ENCODE measurements around the gene ZNF511. TPM values are rescaled to one million over a fixed set of nuclear protein-coding genes. Genes with fewer than 3 reads are reported as not detected.
A peak's percentile ranks its signal among the peaks of the same experiment; 100 is the strongest.

Gene ZNF511
- total RNA-seq, 1 donor from 2014 or later, result 76.3 TPM

DNA sequence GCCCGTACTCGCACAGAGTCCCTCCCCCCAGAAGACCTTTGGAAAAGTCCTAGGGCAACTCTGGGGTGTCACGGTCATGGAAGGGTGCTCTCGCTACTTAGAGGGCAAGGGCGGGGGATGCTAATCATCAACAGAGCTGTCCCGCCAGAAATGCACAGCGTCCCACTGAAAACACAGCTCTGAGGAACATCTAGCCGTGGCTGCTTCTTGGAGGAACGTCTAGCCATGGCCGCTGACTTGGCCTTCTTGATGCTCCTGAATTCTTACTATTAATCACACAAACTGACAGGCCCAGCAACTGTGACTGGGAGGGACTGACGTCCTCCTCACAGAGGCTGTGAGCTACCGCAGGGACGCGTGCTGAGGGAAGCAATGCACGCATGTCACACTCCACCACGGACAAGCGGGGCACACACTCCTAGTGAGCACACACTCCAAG is 1.8 kb upstream of the ZNF511 start:
- Mint-ChIP-seq H3K4me3 (peak overlapping the region; percentile 97), H3K27ac (peak overlapping the region; percentile 99), H3K9me3 (no peaks in the 10 kb centered on the region), H3K4me1 (ENCODE audit: low read depth) (peaks cover 17% of the 10 kb centered on the region), H3K36me3 (ENCODE audit: low read depth) (peaks cover 12% of the 10 kb centered on the region), H3K27me3 (ENCODE audit: insufficient read depth) (no peaks in the 10 kb centered on the region)
- intact Hi-C loops (cut with micrococcal nuclease), result loop anchor here (1.0 kb wide), 2 partner anchors 22 to 31 kb away; partner anchors contain the start of gene ADAM8
- no peak for DNase-seq (ENCODE audit: low spot score)

DNA sequence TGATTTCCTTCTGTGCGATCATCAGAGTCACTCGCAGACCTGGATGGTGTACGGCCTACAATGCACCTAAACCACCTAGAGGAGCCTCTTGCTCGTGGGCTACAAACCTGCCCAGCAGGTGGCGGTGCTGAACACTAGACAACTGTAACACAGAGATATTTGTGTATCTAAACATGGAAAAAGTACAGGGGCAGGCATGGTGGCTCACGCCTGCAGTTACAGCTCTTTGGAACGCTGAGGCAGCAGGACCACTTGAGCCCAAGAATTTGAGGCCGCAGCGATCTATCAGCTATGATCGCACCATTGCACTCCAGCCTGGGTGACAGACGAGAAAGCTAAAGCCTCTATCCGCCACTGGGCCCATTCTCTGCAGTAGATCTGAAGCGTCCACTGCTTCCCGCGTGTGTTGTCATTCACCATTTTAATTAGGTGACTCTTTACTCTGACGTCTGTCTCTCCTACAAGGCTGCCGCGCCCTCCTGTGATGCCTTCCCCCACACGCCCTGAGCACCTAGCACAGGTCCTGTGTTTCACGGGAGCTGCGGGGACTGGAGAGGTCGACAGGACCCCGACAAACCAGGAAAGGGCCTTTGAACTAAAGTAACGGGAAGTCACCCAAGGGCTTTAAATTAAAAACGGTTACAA is 816 bp upstream of the ZNF511 start:
- Mint-ChIP-seq H3K27me3 (ENCODE audit: insufficient read depth) (no peaks in the 10 kb centered on the region), H3K9me3 (no peaks in the 10 kb centered on the region), H3K4me3 (peak overlapping the region; percentile 97), H3K36me3 (ENCODE audit: low read depth) (peaks cover 11% of the 10 kb centered on the region), H3K4me1 (ENCODE audit: low read depth) (peaks cover 17% of the 10 kb centered on the region), H3K27ac (peak overlapping the region; percentile 99)
- DNase-seq (ENCODE audit: low spot score), result peak; percentile 78
- intact Hi-C loops (cut with micrococcal nuclease), result loop anchor here (1.0 to 2.0 kb wide), 3 partner anchors 17 to 32 kb away; partner anchors contain the start of gene ADAM8

DNA sequence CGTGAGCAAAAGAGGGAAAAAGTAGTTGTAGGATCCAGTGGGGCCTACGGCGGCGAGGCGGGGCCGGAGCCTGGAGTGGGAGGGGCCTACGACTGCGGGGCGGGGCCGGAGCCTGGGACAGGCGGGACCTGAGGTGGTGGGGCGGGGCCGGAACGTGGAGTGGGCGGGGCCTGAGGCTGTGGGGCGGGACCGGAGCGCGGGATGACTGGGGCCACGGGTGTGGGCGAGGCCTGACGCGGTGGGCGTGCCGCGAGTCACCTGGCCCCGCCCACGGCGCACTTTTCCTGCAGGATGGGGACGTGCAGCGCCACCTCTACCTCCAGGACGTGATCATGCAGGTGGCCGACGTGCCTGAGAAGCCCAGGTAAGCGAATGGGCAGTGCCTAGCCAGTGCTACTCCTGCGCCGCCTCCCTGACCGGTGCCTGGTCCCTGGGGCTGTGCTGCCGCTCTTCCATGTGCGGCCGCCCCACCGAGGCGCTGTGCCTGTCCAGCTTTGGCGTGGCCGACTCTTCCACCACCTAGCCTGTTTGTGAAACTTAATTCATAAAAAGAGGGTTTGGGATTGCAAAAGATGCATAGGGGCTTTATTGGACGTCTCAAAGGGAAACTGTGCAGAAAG is 496 bp downstream of the ZNF511 start:
- Mint-ChIP-seq H3K27me3 (ENCODE audit: insufficient read depth) (no peaks in the 10 kb centered on the region), H3K9me3 (no peaks in the 10 kb centered on the region), H3K4me1 (ENCODE audit: low read depth) (peaks cover 17% of the 10 kb centered on the region), H3K4me3 (peak overlapping the region; percentile 62), H3K36me3 (ENCODE audit: low read depth) (peaks cover 9% of the 10 kb centered on the region), H3K27ac (peak overlapping the region; percentile 82)
- DNase-seq (ENCODE audit: low spot score), result peak; percentile 85
- intact Hi-C loops (cut with micrococcal nuclease), result loop anchor here (1.0 to 2.0 kb wide), 7 partner anchors 16 to 85 kb away; partner anchors contain the start of genes ECHS1, MTG1 and PAOX

GRCh38 chr10:133309720-133310398 is 1.1 kb downstream of the ZNF511 start:
- H3K4me1 Mint-ChIP-seq (ENCODE audit: low read depth), result peaks cover 17% of the 10 kb centered on the region
- H3K27ac Mint-ChIP-seq, result peak overlapping the region; percentile 55
- DNase-seq (ENCODE audit: low spot score), result no peak
- H3K4me3 Mint-ChIP-seq, result peak overlapping the region; percentile 49
- H3K9me3 Mint-ChIP-seq, result no peaks in the 10 kb centered on the region
- no peaks in the 10 kb centered on the region for H3K27me3 Mint-ChIP-seq (ENCODE audit: insufficient read depth)
- intact Hi-C loops (cut with micrococcal nuclease), result loop anchor here (1.0 to 2.0 kb wide), 7 partner anchors 15 to 84 kb away; partner anchors contain the start of genes ECHS1, MTG1 and PAOX
- peaks cover 12% of the 10 kb centered on the region for H3K36me3 Mint-ChIP-seq (ENCODE audit: low read depth)

DNA sequence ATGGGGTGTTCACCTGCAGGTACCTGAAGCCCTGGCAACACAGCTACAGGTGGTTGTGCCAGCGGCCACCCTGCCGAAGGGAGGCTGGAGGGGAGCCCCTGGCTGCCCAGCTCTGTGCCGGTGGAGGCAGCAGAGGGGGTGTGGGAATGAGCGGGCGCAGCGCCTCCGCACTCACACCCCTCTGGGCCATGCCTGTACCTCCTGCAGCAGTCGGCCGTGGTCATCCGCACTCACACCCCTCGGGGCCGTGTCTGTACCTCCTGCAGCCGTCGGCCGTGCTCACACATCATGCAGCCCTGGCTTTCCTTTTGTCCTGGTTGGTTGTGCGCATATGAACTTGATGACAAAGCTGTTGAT is 1.7 kb downstream of the ZNF511 start:
- Mint-ChIP-seq H3K4me1 (ENCODE audit: low read depth) (peaks cover 17% of the 10 kb centered on the region), H3K9me3 (no peaks in the 10 kb centered on the region), H3K36me3 (ENCODE audit: low read depth) (peaks cover 11% of the 10 kb centered on the region), H3K27me3 (ENCODE audit: insufficient read depth) (no peaks in the 10 kb centered on the region), H3K27ac (no peak overlapping the region), H3K4me3 (no peak overlapping the region)
- DNase-seq (ENCODE audit: low spot score), result no peak
- intact Hi-C loops (cut with micrococcal nuclease), result no loop called here

DNA sequence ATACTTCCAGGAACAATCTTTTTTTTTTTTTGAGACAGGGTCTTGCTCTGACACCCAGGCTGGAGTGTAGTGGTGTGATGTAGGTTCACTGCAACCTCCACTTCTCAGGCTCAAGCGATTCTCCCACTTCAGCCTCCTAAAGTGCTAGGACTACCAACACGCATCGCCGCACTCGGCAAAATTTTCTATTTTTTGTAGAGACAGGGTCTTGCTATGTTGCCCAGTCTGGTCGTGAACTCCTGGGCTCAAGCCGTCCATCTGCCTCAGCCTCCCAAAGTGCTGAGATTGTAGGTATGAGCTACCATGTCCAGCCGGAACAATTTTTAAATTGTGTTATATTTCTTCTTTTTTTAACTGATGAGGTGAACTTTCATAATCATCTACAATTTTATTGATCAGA is 2.1 kb downstream of the ZNF511 start:
- peaks cover 11% of the 10 kb centered on the region for H3K36me3 Mint-ChIP-seq (ENCODE audit: low read depth)
- no peak overlapping the region for H3K27ac Mint-ChIP-seq
- H3K4me1 Mint-ChIP-seq (ENCODE audit: low read depth), result peaks cover 17% of the 10 kb centered on the region
- H3K9me3 Mint-ChIP-seq, result no peaks in the 10 kb centered on the region
- no peak overlapping the region for H3K4me3 Mint-ChIP-seq
- H3K27me3 Mint-ChIP-seq (ENCODE audit: insufficient read depth), result no peaks in the 10 kb centered on the region
- intact Hi-C loops (cut with micrococcal nuclease), result no loop called here
- DNase-seq (ENCODE audit: low spot score), result no peak

DNA sequence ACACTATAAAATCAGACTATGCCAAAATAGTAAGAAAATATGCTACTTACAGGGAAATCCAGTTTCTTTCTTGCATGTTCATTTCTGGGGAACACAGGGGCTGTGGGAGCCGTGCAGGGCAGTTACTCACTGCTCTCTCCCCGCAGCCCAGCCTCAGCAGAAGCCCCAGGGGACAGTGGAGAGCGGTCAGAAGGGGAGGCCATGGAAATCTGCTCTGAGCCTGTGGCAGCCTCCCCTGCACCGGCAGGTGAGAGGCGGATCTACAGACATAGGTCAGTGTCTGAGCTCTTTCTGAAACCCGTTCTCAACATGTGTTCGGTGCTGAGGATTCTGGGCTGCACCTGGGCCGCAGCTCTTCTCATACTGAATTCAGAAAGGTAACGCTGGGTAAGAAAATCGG is 2.9 kb downstream of the ZNF511 start:
- H3K36me3 Mint-ChIP-seq (ENCODE audit: low read depth), result peaks cover 11% of the 10 kb centered on the region
- intact Hi-C loops (cut with micrococcal nuclease), result no loop called here
- peaks cover 2% of the 10 kb centered on the region for H3K27me3 Mint-ChIP-seq (ENCODE audit: insufficient read depth)
- no peak for DNase-seq (ENCODE audit: low spot score)
- no peak overlapping the region for H3K27ac Mint-ChIP-seq
- no peak overlapping the region for H3K4me3 Mint-ChIP-seq
- H3K4me1 Mint-ChIP-seq (ENCODE audit: low read depth), result peaks cover 17% of the 10 kb centered on the region
- H3K9me3 Mint-ChIP-seq, result no peaks in the 10 kb centered on the region

DNA sequence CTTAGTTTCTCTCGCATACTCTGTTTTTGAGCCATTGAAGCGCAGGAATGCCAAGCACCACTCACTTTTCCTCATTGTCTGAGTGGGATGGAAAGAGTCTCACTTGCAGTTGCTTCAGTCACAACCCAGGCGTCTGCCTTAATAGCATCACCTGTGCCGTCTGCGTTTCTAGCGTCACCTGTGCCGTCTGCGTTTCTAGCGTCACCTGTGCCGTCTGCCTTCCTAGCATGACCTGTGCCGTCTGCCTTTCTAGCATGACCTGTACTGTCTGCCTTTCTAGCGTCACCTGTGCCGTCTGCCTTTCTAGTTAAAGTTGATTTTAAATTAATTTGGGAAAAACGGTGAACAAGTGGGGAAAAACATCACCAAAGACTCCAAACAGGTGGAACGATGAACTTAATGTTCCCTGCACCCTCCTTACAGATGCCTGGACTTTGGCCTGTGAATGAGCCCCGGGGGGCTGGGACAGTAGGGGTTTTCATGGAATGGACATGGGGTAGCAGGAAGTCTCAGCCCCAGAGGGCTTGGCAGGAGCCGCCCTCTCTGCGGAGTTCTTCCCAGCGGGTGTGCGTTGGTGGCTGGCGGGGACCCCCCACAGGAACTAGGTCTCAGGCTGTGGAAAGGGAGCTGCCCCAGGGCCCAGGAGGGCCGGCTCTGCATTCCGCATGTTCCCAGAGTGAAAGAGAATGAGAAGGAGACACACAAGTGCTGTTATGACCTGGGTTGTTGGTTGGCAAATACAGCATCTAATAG is 3.5 kb downstream of the ZNF511 start:
- peaks cover 2% of the 10 kb centered on the region for H3K27me3 Mint-ChIP-seq (ENCODE audit: insufficient read depth)
- no peak overlapping the region for H3K27ac Mint-ChIP-seq
- H3K36me3 Mint-ChIP-seq (ENCODE audit: low read depth), result peaks cover 11% of the 10 kb centered on the region
- H3K4me3 Mint-ChIP-seq, result no peak overlapping the region
- no peaks in the 10 kb centered on the region for H3K9me3 Mint-ChIP-seq
- peaks cover 12% of the 10 kb centered on the region for H3K4me1 Mint-ChIP-seq (ENCODE audit: low read depth)
- intact Hi-C loops (cut with micrococcal nuclease), result no loop called here
- no peak for DNase-seq (ENCODE audit: low spot score)

DNA sequence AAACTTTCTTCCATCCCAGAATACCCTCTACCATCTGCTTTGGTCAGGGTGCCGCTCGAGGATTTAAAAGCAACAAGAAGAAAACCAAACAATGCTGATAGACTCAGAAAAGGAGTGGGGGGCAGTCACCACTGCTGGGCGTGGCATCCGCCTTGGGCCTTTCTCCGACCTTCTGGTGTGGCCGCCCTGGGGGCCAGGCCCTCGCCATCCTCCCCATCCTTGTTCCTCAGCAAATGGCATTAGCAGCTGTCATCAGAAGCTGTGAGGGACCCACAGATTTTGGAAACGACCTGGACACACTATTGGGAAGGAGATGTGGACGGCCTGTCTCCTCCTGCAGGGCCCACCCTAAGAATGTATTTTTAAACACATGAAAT is 4.0 kb downstream of the ZNF511 start:
- Mint-ChIP-seq H3K4me3 (no peak overlapping the region), H3K4me1 (ENCODE audit: low read depth) (peaks cover 6% of the 10 kb centered on the region), H3K36me3 (ENCODE audit: low read depth) (peaks cover 11% of the 10 kb centered on the region), H3K27me3 (ENCODE audit: insufficient read depth) (peaks cover 2% of the 10 kb centered on the region), H3K9me3 (no peaks in the 10 kb centered on the region), H3K27ac (no peak overlapping the region)
- DNase-seq (ENCODE audit: low spot score), result no peak
- intact Hi-C loops (cut with micrococcal nuclease), result no loop called here

DNA sequence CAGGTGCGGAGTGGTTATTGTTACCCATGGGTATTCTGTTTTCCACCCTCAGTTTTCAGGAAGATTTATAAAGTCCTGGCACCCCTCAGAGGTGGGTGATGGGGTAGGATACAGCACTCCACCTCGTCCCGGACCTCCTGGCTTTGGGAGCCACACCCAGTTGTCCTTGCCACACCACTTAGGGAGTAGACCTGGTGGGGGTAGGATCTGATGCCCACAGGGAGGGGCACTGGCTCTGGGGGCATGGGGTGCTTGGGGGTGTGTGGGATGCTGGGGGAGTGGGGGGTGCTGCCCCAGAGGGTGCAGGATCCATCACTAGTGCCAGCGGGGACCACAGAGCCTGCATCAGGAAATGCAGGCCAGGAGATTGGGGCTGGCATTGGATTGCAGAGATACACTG is 4.5 kb downstream of the ZNF511 start:
- Mint-ChIP-seq H3K27me3 (ENCODE audit: insufficient read depth) (peaks cover 2% of the 10 kb centered on the region), H3K36me3 (ENCODE audit: low read depth) (peaks cover 10% of the 10 kb centered on the region), H3K27ac (no peak overlapping the region), H3K4me1 (ENCODE audit: low read depth) (peaks cover 2% of the 10 kb centered on the region), H3K9me3 (no peaks in the 10 kb centered on the region), H3K4me3 (no peak overlapping the region)
- intact Hi-C loops (cut with micrococcal nuclease), result no loop called here
- DNase-seq (ENCODE audit: low spot score), result no peak

DNA sequence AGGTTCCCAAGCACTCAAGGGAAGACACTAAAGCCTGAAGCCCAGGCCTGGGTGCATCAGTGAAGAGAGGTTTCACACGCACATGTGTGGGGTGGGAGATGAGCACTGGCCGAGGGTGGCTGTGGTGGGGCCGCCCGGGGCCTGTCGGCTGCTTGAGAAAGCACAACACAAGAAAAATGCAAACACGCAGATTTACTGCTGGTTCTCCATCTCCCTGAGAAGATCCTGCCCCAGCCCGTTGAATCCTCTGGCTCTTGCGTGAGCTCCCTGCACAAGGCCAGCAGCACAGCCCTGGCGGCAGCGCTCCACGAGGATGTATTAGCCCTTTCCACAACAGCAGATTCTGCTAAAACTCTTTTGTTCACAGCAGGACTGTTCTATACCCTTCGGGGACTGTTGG is 6.2 kb downstream of the ZNF511 start:
- no peak overlapping the region for H3K4me3 Mint-ChIP-seq
- H3K27ac Mint-ChIP-seq, result peak overlapping the region; percentile 42
- H3K4me1 Mint-ChIP-seq (ENCODE audit: low read depth), result peaks cover 7% of the 10 kb centered on the region
- DNase-seq (ENCODE audit: low spot score), result no peak
- peaks cover 9% of the 10 kb centered on the region for H3K36me3 Mint-ChIP-seq (ENCODE audit: low read depth)
- H3K27me3 Mint-ChIP-seq (ENCODE audit: insufficient read depth), result peaks cover 4% of the 10 kb centered on the region
- H3K9me3 Mint-ChIP-seq, result no peaks in the 10 kb centered on the region
- intact Hi-C loops (cut with micrococcal nuclease), result no loop called here

DNA sequence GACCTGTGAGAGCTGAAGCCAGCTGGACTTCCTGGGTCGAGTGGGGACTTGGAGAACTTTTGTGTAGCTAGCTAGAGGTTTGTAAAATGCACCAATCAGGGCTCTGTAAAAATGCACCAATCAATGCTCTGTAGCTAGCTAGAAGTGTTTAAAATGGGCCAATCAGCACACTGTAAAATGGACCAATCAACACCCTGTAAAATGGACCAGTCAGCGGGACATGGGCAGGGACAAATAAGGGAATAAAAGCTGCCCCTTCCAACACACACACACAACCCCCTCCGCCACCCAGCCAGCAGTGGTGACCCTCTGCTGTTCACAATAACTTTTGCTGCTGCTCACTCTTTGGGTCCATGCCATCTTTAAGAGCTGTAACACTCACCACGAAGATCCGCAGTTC is 7.1 kb downstream of the ZNF511 start:
- H3K36me3 Mint-ChIP-seq (ENCODE audit: low read depth), result peaks cover 9% of the 10 kb centered on the region
- H3K27me3 Mint-ChIP-seq (ENCODE audit: insufficient read depth), result peaks cover 4% of the 10 kb centered on the region
- intact Hi-C loops (cut with micrococcal nuclease), result no loop called here
- no peak for DNase-seq (ENCODE audit: low spot score)
- no peak overlapping the region for H3K27ac Mint-ChIP-seq
- peaks cover 7% of the 10 kb centered on the region for H3K4me1 Mint-ChIP-seq (ENCODE audit: low read depth)
- H3K4me3 Mint-ChIP-seq, result no peak overlapping the region
- H3K9me3 Mint-ChIP-seq, result peaks cover 4% of the 10 kb centered on the region
